ENCODE measurements around the gene GRK5.

Gene GRK5

GRCh38 chr10:119370972-119371703, 163.8 kb downstream of the GRK5 start:
- H3K27ac ChIP-seq, result peak overlapping the region; percentile 56
- no peak for TF ChIP-seq CTCF (conservative IDR thresholded peaks at IDR 0.05)

- no peak overlapping the region for H3K27ac ChIP-seq
- no peak for TF ChIP-seq CTCF (conservative IDR thresholded peaks at IDR 0.05)
These were observed 164.6 kb downstream of the GRK5 start for GRCh38 chr10:119371704-119372663.

- no peak for TF ChIP-seq CTCF (conservative IDR thresholded peaks at IDR 0.05)
- H3K27ac ChIP-seq, result no peak overlapping the region
These were observed 166.1 kb downstream of the GRK5 start for GRCh38 chr10:119373294-119374102.

GRCh38 chr10:119374236-119374635, 166.9 kb downstream of the GRK5 start:
- no peak for TF ChIP-seq CTCF (conservative IDR thresholded peaks at IDR 0.05)
- H3K27ac ChIP-seq, result no peak overlapping the region

- no peak for TF ChIP-seq CTCF (conservative IDR thresholded peaks at IDR 0.05)
- no peak overlapping the region for H3K27ac ChIP-seq
These were observed 168.4 kb downstream of the GRK5 start for GRCh38 chr10:119375574-119376272.

GRCh38 chr10:119377451-119377957, 170.1 kb downstream of the GRK5 start:
- no peak for TF ChIP-seq CTCF (conservative IDR thresholded peaks at IDR 0.05)
- H3K27ac ChIP-seq, result no peak overlapping the region
